GM11168 (cell line): Measurements from ENCODE around the gene FOLR1.
"Not testable (repeated sequence)": the region's sequence is repeated elsewhere in the genome, so short reads cannot be mapped to it uniquely, and the experiment has no call there.

ENCODE experiments used
- in situ Hi-C: fragments of 300-500 bp; cut with MboI; formaldehyde crosslinking; loops from one replicate; pipeline ENCODE4 v1.12.0; 2022; ENCODE audit warnings: low sequenced_read_pairs; ENCODE audit not compliant: unreplicated experiment

Gene FOLR1

DNA sequence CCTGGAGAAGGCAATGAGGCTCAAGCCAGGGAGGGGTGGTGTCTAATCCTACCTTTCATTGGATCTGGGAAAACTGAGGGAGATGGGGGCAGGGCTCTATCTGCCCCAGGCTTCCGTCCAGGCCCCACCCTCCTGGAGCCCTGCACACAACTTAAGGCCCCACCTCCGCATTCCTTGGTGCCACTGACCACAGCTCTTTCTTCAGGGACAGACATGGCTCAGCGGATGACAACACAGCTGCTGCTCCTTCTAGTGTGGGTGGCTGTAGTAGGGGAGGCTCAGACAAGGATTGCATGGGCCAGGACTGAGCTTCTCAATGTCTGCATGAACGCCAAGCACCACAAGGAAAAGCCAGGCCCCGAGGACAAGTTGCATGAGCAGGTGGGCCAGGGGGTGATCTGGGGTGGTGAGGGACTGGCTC lies at the start of gene FOLR1:
Gene FOLR1, plus strand, starts transcription at position 180 of the 421 bp plus-strand sequence. Its CDS starts 34 bp downstream, at position 214.
- in situ Hi-C loops, result no loop called here

DNA sequence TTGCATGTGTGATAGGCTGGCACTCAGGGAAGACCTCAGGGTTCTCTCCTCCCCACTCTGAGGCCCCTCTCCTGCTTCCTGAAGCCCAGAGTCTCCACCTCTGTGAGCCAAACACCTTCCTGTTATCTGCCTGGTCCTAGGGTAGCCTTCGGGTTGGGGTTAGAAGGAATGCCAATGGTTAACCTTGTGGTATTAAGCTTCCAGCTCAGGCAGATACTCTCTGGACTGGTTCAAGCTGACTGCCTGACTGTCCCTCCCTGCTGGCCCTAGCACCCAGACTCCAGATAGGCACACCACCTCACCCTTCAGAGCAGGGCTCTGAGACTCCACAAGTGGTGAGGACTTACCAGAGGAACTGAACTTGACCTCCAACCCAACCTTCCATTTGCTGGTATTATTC lies 49.4 kb upstream of the FOLR1 start:
- in situ Hi-C loops, result not testable (repeated sequence)

DNA sequence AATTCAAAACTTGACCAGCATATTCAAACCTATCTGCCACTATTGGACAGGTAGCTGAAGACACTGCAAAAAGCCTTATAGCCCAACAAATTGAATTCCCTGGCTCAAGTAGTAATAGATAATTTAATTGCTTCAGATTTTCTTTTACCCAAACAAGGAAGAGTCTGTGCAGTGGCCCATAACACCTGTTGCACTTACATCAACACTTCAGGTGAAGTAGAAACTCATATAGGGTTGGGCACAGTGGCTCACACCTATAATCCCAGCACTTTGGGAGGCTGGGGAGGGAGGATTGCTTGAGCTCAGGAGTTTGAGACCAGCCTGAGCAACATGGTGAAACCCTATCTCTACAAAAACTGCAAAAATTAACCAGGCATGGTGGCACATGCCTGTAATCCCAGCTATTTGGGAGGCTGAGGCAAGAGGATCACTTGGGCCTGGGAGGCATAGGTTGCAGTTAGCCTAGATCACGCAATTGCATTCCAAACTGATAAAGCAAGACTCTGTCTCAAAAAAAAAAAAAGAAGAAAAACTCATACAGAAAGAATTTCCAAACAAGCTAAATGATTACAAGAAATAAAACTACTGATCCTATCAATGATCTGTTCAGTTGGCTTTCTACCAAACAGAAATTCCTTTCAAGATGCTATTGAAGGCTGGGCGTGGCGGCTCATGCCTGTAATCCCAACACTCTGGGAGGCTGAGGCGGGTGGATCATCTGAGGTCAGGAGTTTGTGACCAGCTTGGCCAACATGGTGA lies 47.0 kb upstream of the FOLR1 start:
- in situ Hi-C loops, result no loop called here

DNA sequence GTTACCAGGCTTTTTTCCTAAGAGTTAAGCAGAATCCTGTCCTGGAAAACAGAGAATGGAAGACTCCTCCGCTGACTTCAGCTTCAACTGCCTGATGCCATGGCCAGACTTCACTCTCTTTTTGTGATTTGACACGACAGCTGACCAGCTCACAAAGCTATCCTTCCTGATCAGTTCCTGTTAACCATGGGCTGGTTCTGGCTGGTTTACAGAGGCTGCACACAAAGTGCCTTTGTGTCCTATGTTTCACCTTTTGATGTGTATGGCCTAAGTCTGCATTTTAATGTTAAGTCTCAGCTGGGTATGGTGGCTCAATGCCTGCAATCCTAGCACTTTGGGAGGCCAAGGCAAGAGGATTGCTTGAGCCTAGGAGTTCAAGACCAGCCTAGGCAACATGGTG lies 45.3 kb upstream of the FOLR1 start:
- in situ Hi-C loops, result no loop called here

DNA sequence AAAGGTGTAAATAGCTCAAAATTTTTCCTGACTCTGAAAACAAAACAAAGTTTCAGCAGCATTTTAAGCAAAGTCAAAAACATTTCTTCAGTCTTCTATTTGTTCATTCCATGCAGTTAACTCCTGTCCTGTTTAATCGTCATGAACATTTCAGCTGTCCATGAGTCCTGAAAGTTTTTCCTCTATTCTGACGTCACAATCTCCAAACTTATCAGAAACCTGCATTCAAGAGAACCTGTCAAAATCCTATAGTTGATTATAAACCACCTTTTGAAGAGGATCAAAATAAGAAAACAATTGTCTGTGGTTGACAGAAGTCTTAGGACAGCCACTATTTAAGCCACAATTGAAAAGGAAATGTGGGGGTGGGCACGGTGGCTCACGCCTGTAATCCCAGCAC lies 41.1 kb upstream of the FOLR1 start:
- in situ Hi-C loops, result no loop called here

DNA sequence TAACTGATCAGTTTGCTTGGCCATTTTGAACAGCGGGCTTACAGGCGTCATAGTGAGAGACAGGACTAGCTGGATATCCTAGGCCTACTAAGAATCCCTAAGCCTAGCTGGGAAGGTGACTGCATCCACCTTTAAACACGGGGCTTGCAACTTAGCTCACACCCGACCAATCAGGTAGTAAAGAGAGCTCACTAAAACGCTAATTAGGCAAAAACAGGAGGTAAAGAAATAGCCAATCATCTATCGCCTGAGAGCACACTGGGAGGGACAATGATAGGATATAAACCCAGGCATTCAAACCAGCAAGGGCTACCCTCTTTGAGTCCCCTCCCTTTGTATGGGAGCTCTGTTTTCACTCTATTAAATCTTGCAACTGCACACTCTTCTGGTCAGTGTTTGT lies 38.1 kb upstream of the FOLR1 start:
- in situ Hi-C loops, result not testable (repeated sequence)

DNA sequence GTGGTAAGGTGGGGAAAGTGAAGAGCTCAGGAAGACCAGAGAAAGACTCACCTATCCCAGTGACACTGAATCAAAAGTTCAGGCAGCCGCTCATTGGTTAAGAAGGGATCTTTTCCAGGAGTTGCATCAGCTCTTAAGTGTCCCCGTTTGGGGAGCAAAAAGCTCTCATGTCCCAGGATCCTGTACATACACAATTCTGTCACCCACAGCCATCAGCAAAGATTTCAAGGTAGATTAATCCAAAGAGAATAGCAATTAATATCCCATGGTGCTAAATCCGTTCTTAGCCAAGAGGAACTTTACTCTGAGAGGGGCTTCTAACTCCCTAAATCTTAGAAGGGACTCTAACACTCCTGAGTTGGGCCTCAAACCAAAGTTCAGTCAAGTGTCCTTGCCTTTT lies 37.1 kb upstream of the FOLR1 start:
- in situ Hi-C loops, result no loop called here

DNA sequence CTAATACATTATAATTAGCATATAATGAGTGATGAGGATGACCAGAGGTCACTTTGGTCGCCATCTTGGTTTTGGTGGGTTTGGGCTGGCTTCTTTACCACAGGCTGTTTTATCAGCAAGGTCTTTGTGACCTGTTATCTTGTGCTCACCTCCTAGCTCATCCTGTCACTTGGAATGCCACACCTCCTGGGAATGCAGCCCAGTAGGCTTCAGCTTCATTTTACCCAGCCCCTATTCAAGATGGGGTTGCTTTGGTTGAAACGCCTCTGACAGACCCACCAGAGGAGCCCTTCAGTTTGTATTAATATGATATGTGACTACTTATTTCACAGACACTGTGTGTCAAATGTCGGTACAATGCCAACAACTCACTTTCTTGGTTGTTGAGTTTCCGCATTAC lies 36.2 kb upstream of the FOLR1 start:
- in situ Hi-C loops, result no loop called here

DNA sequence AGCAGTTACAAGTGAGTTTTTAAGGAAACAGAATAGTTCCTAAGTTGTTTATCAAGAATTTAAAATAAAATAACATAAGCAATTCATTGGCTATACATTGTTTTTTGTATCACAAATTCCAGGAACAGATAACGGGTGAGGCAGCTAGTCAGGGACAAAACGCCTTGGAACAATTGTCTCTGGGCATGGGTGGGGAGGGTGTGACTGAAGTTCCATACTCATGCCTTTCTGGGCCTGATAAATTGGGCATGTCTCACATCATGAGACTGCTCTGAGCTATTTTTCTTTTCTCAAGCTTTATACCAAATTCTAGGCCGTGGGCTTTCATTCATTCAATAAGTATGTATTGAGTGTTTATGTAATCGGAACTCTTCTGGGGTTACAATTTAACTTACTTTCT lies 34.8 kb upstream of the FOLR1 start:
- in situ Hi-C loops, result no loop called here

DNA sequence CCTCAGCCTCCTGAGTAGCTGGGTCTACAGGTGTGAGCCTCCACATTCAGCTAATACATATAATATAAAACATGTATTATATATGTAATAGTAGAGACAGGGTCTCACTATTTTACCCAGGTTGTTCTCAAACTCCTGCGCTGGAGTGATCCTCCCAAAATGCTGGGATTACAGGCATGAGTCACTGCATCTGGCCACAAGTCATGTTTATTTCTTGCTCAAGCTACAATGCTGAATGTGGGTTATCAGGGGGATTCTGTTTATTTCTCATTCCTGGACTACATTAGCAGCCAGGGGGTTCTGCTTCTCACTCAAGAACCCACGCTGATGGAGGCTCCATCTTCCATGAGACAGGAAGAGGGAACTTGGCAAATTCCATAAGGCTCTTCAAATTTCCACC lies 31.6 kb upstream of the FOLR1 start:
- in situ Hi-C loops, result no loop called here

DNA sequence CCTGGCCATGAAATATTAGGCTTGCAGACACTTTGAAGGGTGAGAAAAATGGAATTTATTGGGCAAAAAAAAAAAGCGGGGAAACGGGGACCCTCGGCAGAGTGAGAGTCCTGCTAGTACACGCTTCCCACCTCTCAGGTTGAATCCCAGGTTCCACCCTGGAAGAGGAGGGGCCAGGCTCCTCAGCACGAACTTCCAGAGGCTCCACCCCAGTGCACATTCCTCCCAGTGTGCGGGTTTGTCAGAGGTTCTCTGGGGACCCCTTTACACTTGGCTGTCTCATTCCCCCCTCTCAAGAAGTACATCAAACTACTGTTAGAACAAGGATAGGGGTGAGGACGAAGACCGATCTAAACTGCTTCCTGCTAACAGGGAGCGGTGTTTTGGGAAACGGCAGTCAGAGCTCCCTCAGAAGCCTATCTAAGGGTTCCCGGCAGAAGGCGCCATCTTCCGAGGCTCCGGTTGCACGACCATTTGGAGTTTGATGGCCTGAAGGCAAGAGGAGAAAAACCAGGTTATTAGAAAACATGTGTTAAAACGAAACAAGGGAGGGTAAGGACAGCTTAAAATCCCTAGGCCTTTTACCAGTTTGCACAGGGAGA lies 28.9 kb upstream of the FOLR1 start:
- in situ Hi-C loops, result no loop called here

DNA sequence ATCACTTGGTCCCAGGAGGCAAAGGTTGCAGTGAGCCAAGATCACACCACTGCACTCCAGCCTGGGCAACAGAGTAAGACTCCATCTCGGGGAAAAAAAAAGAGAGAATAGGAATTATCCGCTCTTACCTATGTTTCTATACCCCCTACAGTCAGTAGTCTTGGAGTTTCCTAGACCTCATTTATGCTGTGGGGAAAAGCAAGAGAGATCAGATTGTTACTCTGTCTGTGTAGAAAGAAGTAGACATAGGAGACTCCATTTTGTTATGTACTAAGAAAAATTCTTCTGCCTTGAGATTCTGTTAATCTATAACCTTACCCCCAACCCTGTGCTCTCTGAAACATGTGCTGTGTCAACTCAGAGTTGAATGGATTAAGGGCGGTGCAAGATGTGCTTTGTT lies 27.8 kb upstream of the FOLR1 start:
- in situ Hi-C loops, result not testable (repeated sequence)

DNA sequence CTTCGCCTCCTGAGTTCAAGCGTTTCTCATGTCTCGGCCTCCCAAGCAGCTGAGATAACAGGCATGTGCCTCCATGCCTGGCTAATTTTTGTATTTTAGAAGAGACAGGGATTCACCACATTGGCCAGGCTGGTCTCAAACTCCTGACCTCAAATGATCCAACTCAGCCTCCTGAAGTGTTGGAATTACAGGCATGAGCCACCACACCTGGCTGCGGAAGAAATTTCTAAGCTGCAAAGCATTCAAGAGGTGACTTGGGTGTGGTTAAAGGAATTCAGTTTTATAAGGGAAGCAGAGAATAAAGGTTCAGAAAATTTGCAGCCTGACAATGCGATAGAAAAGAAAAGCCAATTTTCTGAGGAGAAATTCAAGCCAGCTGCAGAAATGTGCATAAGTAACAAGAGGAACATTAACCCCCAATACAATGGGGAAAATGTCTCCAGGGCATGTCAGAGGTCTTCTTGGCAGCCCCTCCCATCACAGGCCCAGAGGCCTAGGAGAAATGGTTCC lies 22.8 kb upstream of the FOLR1 start:
- in situ Hi-C loops, result not testable (repeated sequence)

DNA sequence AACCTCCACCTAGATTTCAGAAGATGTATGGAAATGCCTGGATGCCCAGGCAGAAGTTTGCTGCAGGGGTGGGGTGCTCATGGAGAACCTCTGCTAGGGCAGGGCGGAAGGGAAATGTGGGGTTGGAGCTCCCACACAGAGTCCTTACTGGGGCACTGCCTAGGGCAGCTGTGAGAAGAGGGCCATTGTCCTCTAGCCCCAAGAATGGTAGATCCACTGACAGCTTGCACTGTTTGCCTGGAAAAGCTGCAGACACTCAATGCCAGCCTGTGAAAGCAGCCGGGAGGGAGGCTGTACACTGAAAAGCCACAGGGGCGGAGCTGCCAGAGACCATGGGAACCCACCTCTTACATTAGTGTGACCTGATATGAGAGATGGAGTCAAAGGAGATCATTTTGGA lies 22.2 kb upstream of the FOLR1 start:
- in situ Hi-C loops, result not testable (repeated sequence)

DNA sequence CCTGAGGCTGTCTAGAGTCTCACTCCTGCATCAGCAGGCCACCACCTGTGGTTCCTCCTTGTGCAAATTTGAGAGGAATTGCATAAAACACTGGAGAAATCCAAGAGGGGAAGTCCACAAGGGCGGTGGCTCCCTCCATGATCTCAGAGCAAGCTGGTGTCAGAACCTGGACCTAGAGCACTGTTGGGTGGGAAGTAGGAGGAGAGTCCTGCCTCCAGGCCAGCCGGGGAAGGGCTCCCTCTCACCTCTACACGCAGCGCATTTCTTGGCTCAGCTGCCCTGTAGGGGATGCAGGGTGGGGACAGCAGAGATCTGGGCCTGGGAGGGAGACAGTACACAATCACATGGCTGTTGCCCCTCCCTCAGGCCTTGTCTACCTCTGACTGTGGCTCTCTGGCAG lies 19.9 kb upstream of the FOLR1 start:
- in situ Hi-C loops, result not testable (repeated sequence)

DNA sequence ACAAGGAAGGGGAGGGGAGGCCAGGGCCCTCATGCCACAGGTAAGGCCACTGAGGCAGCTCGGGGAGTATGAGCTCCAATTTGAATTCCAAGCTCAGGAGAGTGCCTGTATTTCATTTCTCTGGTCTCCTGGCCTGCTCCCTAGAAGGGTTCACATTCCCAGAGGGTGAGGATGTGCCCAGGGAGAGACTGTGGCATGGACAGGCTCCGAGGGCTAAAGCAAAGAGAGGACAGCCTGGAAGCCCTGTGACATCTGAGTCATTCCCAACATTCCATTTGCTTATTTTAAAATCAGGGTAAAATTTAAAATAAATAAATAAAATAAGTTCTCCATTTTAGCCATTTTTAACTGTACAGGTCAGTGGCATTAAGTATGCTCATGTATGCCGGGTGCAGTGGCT lies 18.6 kb upstream of the FOLR1 start:
- in situ Hi-C loops, result no loop called here

DNA sequence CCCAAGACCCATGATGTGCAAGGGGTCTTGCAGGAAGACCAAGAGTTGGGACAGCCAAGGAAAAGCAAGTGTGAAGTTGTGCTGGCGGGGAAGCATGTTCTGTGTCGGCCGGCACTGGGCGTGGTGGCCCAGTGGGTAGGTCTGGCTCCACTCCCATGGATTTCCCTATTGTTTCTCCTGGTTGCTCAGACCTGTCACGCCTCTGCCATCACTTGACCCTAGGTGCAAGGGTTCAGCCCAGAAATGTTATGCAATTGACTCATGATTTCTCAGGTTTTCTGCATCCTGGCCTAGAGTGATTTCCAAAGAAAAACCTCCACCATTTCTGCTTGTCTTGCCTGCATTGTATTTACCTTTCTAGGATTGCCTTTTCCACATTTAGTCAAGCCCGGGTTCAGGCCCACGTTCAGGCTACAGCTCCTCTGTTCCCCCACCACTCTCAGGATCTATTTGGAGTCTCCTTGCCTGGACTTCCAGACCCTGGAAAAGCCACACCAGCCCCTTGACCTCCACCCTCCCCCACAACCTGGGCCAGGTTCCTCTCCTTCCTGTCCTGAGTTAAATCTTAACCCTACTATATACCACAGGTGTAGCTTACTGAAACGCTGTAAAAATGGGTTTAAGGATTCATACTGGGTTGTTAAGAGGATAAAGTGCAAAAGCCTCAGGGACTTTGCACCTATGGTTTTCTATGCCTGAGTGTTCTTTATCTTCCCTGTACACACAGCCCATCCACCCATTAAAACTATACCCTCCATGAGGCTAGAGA lies 17.5 kb upstream of the FOLR1 start:
- in situ Hi-C loops, result no loop called here

DNA sequence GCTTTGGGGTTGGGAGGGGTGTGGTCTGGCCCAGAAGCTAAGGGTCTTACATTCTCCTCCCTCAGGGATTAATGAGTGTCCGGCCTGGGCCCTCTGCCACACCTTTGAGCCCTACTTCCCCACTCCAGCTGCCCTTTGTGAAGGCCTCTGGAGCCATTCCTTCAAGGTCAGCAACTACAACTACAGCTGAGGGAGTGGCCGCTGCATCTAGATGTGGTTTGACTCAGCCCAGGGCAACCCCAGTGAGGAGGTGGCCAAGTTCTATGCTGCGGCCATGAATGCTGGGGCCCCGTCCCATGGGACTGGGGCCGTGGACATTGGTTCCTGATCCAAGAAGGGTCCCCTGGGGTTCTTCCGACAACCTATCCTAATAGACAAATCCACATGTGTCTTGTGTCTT lies 14.3 kb upstream of the FOLR1 start:
- in situ Hi-C loops, result no loop called here

DNA sequence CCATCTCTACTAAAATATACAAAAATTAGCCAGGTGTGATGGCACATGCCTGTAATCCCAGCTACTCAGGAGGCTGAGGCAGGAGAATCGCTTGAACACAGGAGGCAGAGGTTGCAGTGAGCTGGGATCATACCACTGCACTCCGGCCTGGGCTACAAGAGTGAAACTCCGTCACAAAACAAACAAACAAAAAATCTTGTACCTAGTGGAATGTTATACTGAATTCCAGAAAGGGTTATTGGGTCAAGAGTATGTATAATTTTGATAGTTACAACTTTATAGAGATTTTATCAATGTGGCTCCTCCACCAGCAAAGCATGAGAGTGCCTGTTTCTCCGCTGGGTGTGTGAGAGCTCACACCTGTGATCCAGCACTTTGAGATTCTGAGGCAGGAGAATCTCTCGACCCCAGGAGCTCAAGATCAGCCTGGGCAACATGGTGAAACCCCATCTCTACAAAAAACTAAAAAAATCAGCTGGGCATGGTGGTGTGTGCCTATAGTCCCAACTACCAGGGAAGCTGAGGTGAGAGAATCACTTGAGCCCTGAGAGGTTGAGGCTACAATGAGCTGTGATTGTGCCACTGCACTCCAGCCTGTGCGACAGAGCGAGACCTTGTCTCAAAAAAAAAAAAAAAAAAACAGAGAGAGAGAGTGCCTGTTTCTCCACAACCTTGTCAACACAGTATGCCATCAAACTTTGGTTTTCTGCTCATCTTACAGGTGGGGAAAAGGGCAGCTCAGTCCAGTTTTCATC lies 12.7 kb upstream of the FOLR1 start:
- in situ Hi-C loops, result no loop called here

DNA sequence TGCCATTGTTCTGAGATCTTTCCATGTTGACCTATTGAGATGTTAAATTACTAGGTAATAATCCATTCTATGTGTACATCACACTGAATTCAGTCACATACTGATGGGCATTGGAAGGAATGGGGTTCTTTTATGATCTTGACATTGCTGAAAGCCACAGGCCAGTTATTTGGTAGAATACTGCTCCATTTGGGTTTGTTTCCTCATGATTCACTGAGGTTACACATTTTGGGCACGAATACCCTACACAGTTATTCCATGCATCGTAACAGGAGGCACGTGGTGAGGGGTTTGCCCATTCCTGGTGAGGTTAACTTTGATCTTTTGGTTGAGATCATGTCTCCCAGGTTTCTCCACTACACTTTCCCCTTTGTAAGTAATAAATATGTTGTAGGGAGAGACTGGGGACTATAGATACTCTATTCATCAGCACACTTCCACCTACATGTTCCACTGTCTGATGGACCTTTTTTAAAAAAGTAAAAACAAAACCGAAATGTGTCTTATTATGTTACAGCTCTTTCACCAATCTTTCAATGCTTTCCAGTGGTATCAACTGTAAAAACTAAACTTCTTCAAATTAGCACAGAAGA lies 12.0 kb upstream of the FOLR1 start:
- in situ Hi-C loops, result no loop called here
